ENCODE measurements around the gene LEMD2.

GRCh38 chr6:33755070-33755869 is 33.7 kb downstream of the LEMD2 start:
- TF ChIP-seq, protein P1, sequence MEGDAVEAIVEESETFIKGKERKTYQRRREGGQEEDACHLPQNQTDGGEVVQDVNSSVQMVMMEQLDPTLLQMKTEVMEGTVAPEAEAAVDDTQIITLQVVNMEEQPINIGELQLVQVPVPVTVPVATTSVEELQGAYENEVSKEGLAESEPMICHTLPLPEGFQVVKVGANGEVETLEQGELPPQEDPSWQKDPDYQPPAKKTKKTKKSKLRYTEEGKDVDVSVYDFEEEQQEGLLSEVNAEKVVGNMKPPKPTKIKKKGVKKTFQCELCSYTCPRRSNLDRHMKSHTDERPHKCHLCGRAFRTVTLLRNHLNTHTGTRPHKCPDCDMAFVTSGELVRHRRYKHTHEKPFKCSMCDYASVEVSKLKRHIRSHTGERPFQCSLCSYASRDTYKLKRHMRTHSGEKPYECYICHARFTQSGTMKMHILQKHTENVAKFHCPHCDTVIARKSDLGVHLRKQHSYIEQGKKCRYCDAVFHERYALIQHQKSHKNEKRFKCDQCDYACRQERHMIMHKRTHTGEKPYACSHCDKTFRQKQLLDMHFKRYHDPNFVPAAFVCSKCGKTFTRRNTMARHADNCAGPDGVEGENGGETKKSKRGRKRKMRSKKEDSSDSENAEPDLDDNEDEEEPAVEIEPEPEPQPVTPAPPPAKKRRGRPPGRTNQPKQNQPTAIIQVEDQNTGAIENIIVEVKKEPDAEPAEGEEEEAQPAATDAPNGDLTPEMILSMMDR (IDR thresholded peaks at IDR 0.05) = peak in 1 of 6 experiments; percentile 5
- TF ChIP-seq POLR2A (IDR thresholded peaks at IDR 0.05) = no peak

All from thyroid gland (tissue), 4 donors.